Thoracic aorta (tissue), 2 donors: Measurements from ENCODE around the gene CCR7. TPM values are rescaled to one million over a fixed set of nuclear protein-coding genes. Genes with fewer than 3 reads are reported as not detected.

Source experiments
- ATAC-seq: fragments of 150-250 bp; one replicate; pipeline ENCODE4 v1.8.0; 2017; ENCODE audit warnings: low read depth; ENCODE audit not compliant: insufficient number of reproducible peaks, low FRiP score
- DNase-seq: peaks from one replicate; pipeline ENCODE4 v3.0.0-alpha.2; 2020; ENCODE audit warnings: low spot score
- H3K27ac ChIP-seq, 2 donors: fragments of 200-600 bp; sonication (generic); 1 replicate in 1 of 2; 2 replicates in 1 of 2; pipeline ENCODE4 v1.5.1; 2016; ENCODE audit warnings: mild to moderate bottlenecking in 2 of 2, moderate library complexity in 2 of 2
- H3K27me3 ChIP-seq: fragments of 200-600 bp; sonication (generic); replicated peaks from 2 replicates; pipeline ENCODE4 v1.6.0; 2016; ENCODE audit warnings: mild to moderate bottlenecking; ENCODE audit not compliant: insufficient read depth
- H3K36me3 ChIP-seq: fragments of 200-600 bp; sonication (generic); one replicate; pipeline ENCODE4 v1.5.1; 2016
- H3K4me1 ChIP-seq, 2 donors: fragments of 200-600 bp; sonication (generic); 1 replicate in 1 of 2; 2 replicates in 1 of 2; pipeline versions ENCODE4 v1.5.1 to v1.6.0; 2016; ENCODE audit warnings: low read depth in 2 of 2, mild to moderate bottlenecking in 1 of 2; ENCODE audit not compliant: control insufficient read depth in 1 of 2
- H3K4me3 ChIP-seq: fragments of 200-600 bp; sonication (generic); 2 replicates; pipeline ENCODE4 v1.5.1; 2016; ENCODE audit warnings: mild to moderate bottlenecking
- H3K9me3 ChIP-seq: fragments of 200-600 bp; sonication (generic); 2 replicates; pipeline ENCODE4 v1.5.1; 2016
- total RNA-seq, 2 donors: library from RNA; depleted of rRNA; stranded (reverse); fragments of >200 nt; gene quantifications; one replicate each; pipeline versions ENCODE4 v1.1.0 to v1.2.3, GENCODE V29; 2016
- TF ChIP-seq, protein P1 (sequence below): fragments of 200-600 bp; sonication (generic); IDR thresholded peaks from one replicate; pipeline ENCODE4 v1.5.1; 2019; ENCODE audit warnings: antibody characterized with exemption

The CCR7 gene
- total RNA-seq, 2 donors from 2014 or later = not detected

DNA sequence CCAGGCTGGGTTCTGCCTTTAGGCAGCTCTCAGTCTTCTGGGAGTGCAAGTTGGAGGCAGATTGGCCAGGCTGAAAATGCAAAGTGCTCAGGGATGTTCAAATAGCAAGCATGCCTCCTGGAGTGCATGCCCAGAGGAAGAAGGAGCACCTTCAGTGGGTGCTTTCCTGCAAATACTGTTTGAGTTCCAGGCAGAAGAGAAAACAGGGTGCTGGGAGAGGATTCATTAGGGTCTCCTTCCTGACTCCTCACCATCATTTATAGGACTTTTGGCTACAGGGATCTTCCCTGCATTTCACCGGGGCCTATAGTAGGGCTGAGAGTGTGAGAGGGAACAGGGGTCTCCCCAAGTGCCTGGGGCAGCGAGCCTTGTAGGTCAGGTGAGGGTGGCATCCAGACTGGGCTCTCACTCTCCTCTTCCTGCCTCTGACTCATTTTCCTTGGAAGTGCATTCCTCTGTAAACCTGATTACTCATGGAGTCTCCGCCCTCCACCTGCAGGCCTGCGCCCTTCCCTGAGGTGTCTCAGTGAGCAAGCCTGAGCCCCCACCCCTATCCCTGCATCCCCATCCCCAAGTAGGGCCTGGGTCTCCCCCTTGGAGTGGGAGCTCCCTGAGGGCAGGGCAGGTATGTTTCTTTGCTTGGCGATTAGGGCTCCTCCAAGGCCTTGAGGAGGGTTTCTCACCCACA lies 46.7 kb downstream of the CCR7 start:
- no peak for ATAC-seq
- H3K36me3 ChIP-seq = no peaks in the 10 kb centered on the region

DNA sequence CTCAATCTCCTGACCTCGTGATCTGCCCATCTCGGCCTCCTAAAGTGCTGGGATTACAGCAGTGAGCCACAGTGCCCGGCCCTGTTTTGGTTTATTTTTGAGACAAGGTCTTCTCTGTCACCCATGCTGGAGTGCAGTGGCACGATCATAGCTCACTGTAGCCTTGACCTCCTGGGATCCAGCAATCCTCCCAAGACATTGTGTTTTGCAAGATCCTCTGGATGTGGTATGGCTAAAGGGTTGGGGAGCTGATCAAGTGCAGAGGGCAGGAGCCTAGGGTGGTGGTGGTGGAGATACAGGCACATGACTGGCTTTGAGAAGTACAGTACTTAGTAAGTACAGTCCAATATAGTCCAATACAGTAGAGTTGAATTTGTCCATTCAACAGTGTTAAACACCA lies 47.3 kb downstream of the CCR7 start:
- no peaks in the 10 kb centered on the region for H3K9me3 ChIP-seq
- DNase-seq = no peak
- no peaks in the 10 kb centered on the region for H3K27me3 ChIP-seq
- H3K4me1 ChIP-seq = no peaks in the 10 kb centered on the region
- no peak overlapping the region for H3K4me3 ChIP-seq
- H3K36me3 ChIP-seq = no peaks in the 10 kb centered on the region
- no peak for ATAC-seq
- TF ChIP-seq, protein P1, sequence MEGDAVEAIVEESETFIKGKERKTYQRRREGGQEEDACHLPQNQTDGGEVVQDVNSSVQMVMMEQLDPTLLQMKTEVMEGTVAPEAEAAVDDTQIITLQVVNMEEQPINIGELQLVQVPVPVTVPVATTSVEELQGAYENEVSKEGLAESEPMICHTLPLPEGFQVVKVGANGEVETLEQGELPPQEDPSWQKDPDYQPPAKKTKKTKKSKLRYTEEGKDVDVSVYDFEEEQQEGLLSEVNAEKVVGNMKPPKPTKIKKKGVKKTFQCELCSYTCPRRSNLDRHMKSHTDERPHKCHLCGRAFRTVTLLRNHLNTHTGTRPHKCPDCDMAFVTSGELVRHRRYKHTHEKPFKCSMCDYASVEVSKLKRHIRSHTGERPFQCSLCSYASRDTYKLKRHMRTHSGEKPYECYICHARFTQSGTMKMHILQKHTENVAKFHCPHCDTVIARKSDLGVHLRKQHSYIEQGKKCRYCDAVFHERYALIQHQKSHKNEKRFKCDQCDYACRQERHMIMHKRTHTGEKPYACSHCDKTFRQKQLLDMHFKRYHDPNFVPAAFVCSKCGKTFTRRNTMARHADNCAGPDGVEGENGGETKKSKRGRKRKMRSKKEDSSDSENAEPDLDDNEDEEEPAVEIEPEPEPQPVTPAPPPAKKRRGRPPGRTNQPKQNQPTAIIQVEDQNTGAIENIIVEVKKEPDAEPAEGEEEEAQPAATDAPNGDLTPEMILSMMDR = no peak
- H3K27ac ChIP-seq = no peak overlapping the region

More for the DNA sequence above, 46.7 kb downstream of the CCR7 start:
- Histone ChIP-seq H3K4me3 (no peak overlapping the region), H3K9me3 (no peaks in the 10 kb centered on the region), H3K27ac (no peak overlapping the region), H3K27me3 (no peaks in the 10 kb centered on the region), H3K4me1 (no peaks in the 10 kb centered on the region)
- TF ChIP-seq, protein P1 = no peak
- no peak for DNase-seq

DNA sequence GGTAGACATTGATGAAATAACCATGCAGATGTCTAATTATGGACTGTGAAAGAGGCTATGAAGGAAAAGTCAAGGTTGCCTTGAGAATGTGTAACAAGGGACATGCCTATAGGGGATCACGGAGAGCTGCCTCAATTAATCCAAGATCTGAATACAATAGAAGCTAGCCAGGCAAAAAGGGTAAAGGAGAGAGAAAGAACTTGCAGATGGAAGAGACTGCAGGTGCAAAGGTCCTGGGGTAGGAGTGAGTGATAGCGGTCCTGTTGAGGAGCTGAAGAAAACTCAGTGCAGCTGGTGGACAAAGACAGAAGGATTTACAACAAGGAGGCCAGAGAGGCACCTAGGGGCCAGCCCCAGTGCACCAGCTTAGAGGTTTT lies 48.0 kb downstream of the CCR7 start:
- Histone ChIP-seq H3K27ac (no peak overlapping the region), H3K36me3 (no peaks in the 10 kb centered on the region), H3K9me3 (no peaks in the 10 kb centered on the region), H3K4me1 (no peaks in the 10 kb centered on the region), H3K27me3 (no peaks in the 10 kb centered on the region), H3K4me3 (no peak overlapping the region)
- no peak for ATAC-seq
- TF ChIP-seq, protein P1 = no peak
- no peak for DNase-seq

DNA sequence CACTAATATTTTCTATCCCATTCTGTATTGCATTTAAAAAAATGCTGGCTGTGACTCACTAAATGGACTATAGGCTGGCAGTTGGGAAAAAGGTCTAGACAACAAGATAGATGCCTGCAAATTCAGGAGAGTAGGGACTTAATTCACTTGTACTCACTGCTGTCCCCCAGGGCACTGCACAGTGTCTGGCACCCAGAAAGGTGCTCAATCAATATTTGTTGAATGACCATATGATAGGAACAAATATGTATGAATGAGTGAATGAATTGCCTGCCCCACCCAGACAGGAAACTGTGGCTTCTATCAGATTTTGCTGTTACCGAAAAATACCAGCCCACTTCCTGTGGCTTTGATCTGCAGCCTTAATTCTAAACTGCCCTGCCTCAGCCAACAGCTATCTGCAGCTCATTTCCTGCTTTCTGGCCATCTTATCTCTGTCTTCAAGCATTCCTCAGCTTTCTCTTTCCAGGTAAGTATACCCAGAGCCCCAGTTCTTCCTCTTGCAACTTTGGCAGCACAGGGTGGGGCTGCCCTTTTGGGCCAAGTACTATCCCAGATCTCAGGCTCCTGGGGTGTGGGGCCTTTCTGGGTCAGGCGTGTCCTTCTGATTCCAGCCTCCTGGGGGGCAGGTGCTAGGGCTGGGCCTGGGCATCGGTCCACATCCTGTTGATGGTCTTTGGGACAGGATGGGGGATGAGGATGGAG lies 48.5 kb downstream of the CCR7 start:
- DNase-seq (no peak), ATAC-seq (no peak)
- H3K27ac ChIP-seq = no peak overlapping the region

DNA sequence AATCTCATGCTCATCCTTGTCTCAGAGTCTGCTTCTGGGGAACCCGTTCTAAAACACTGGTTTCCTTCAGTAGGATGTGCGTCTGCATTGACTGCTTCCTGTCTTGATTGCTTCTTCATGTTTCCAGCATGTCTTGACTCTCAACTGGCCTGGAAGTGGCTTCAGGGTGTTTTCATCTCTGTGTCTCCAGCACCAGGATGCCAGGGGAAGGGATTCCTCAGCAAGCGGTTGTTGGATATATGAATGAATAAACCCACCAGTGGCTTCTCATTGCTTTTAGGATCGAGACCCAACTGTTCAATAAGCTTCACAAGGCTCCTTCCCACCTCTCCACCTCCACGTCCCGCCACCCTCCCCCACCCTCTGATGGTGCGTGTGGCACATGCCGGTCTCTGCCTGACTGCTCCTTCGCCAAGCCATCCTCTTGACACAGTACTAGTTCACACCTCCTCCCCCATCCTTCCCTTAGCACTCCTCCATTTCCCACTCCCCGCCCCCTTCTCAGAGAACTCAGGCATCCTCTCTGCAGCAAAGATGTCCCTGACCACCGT lies 49.7 kb downstream of the CCR7 start:
- DNase-seq = no peak
- ATAC-seq = no peak
- Histone ChIP-seq H3K36me3 (no peaks in the 10 kb centered on the region), H3K9me3 (no peaks in the 10 kb centered on the region), H3K4me3 (no peak overlapping the region), H3K27ac (no peak overlapping the region), H3K4me1 (no peaks in the 10 kb centered on the region), H3K27me3 (no peaks in the 10 kb centered on the region)
- TF ChIP-seq, protein P1 = no peak

More for the DNA sequence above, 48.5 kb downstream of the CCR7 start:
- Histone ChIP-seq H3K9me3 (no peaks in the 10 kb centered on the region), H3K36me3 (no peaks in the 10 kb centered on the region), H3K4me3 (no peak overlapping the region), H3K4me1 (no peaks in the 10 kb centered on the region), H3K27me3 (no peaks in the 10 kb centered on the region)
- TF ChIP-seq, protein P1 = no peak
